HG03097 (cell line): ENCODE results near the gene VCAN.
A peak's percentile ranks its signal among the peaks of the same experiment; 100 is the strongest.

Experiments
- ATAC-seq: cut with Tn5 transposase; IDR thresholded peaks from one replicate; pipeline ENCODE4 v1.9.1; 2021; ENCODE audit not compliant: unreplicated experiment, low FRiP score

Gene VCAN

DNA sequence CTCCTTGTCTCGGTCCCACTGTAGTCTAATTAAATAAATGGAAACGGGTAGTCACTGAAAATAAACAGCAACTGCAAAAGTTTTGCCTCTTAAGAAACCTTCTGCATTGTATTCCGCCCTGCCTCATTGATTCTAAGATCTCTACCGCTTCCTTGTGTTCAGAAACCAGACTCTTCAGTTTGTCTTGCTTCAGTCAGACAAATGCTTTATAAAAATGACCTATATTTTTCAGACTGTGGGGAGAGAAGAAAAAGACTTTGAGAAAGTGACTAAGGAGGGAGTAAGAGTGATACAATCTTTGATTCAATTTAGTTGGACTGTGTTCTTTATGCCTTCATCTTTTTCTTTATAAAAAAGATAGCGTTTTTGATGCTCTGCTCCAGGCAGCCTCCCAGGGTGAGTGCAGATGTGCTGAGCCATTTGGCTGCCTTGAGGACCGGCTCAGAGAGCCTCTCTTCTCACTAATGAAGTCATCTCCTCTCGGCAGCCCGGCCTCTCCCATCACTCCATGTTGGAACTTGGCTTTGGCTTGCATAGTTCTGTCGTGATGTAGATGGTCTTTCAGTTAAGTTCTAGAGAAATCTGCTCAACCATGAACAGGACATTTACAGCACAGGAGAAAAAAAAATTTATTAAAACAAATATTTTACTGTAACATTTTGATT is 4.0 kb upstream of the VCAN start:
- no peak for ATAC-seq

DNA sequence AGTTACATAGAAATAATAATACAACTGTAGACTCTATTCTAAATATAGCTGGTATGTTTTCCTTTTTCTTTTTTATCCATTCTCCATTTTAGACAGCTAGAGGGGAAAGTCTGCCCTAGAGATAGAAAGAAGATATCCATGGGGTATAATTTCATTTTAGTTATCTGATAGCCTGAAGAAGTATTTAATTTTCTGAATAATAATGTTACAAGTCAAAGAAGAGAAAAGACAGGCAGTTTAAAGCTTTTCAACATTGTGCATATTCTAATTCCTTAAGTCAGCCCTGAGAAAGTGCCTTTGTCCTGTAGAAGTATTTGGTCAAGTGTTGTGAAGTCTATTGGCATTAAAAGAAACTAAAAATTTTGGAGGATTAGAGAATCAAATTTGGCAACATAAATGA is 2.5 kb upstream of the VCAN start:
- no peak for ATAC-seq

DNA sequence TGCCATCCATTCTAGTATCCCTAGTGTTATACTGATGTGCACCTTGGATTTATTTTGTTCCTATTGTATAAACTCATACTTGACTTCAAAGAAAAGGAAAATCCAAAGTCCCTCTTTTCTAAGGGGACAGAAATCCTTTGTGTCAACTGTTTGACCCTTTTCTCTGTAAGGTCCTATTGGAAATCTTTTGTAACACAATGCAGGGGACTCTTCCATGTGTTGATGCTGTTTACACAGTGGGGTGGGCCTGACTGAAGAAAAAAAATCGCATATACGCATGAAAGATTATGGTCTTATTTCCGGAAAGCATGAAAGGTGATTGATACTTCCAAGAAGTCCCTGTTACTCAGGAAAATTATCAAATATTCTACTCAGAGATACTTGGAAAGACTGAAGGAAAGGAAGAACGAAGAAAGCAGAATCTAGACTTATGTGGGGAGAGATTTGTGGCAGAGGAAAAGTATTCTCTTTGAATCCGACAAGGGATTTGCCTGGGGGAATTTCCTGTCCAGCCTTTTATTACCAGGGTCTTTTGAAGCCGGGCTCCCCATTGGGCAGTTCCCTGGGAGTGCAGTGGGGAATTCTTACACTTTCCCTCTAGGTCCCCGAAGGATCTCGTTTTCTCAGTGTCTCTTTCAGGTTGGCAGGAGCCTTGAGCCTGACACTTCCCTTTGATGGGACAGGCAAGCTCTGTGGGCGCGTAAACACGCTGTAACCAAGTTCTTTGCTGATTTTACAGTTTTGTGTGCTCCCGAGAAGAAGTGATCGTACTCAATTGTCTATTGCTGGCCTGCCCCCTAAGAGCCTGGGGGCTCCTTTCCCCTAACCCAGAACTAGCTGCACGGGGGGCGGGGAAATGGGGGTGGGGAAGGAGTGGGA is 779 bp upstream of the VCAN start:
- no peak for ATAC-seq

DNA sequence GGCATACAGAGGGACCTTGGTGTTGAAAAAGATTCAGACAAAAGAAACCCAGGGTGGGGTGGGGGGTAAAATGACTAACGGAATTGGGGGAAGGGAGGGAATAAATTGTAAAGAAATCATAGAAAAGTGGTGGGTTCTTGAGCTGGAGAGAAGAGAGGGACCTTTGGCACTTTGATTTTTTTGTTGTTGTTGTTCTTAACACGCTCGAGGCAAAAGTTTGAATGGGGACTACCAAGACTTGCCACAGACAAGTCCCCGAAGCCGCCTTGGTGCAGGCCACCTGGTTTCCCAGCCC is 616 bp downstream of the VCAN start:
- no peak for ATAC-seq

DNA sequence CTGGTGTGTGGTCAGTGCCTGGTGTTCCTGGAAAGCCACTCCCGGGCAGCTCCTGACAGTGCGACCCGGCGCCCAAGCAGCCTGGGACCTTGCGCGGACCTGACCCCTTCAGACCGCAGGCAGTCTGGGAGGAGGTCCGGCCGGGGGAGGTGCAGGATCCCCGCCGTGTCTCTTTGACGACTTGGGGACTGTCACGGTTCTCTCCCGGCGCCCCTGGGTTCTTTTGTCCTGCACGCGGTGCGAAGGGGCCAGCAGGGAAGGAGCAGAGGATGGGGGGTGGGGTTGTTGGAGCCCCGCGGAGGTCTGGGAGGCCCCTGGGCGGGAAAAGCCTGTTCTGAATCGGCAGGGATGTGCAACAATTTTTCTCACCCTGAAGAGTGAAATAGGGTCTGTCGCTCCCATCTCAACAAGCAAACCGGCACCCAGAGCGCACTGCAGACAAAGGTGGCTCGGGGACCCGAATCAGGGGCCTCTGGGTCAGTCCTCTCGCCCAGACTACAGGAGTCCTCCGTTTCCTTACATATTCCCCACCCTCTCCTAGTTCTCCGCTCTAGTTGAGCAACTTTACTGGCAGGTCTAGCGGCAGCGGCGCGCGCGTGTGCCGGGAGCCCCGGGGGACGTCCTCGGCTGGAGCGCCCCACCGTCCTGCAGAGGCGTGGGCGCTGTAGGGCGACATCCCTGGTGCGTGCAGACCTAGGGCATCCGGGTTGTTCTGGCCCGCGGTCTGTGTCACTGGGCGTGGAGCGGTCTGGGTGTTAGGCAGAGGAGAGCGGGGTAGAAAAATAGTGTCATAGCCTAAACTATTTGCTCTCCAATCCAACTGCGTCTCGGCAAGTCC is 1.2 kb downstream of the VCAN start:
- no peak for ATAC-seq

DNA sequence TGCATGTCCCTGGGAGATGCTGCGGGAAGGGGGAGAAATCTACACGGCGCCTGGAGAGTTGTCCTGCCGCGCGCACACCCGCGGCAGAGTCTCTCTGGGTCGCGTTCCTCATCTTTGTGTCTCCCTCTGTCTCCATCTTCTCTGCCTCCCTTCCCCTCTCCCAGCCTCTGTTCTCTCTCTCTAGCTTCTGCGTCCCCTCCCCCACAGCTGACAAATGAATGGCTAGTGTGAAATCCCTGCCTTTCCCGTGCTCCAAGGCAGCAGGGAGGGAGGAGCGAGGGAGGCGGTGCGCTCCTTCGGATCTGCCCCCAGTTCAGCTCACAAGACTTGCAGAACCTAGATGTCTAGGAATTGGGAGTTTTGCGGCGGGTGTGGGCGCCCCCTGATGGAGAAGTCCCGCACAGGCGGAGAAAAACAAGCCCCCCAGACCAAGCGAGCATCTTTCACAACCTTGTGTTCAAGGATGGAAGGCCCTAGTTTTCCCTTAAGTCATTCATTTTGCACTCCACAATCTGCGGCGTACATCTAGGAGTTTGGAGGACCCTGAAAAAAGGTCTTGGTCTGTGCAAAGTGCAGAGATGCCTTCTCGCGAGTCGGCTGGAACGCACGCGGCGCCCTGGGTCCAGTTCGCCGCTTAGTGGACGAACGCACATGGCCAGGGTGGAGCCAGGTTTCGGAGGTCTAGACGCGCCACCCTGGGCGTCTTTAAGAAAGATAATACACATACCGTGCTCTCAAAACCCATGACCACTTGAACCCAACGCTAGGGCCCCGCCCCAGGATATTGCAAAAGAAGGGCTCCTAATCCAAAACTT is 2.0 kb downstream of the VCAN start:
- peak; percentile 64 for ATAC-seq

DNA sequence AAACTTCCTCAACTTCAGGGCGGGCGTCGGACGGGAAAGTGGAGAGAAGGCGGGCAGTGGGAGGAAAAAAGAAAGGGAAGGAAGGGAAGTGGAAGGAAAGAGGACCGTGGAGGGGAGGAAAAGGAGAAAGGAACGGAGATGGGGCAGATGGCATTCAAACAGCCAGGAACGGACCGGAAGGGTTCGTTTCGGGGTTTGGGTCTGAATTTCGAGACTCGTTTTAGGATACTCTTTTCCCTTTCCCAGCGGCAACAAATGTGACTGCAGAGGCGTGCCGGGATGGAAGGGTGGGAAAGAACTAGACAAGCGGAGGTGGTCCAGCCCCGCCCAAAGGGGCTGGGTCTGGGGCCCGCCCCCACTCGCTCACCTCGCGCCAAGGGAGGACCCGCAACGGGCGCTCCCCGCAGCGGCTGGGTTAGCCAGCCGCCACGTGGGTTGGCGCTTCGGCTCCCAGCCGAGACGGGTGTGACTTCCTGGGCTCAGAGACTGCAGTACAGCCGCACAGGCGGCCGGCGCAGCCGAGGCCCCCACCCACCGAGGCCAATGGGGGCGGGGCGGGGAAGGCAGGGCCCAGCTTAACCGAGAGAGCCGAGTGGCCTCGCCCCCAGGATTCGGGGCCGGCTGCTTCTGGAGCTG is 2.7 kb downstream of the VCAN start:
- ATAC-seq: peak; percentile 48

DNA sequence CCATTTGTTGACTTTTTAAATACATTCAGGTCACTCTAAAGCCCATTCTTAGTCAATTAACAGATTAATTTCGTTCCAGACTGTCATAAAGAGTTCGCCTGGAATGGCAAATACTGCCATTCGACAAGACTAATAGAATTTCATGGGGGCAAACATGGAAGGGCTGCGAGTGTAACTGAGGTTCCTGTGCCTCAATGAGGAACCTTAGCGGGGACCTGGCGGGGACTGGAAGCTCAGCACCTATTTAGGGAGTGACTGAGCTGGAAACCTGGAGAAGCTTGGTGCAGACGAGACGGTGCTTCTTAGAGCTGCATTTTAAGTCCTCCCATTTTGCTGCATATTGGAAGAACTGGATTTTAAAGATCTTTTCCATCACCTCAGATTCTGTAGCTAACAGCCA is 3.4 kb downstream of the VCAN start:
- no peak for ATAC-seq

DNA sequence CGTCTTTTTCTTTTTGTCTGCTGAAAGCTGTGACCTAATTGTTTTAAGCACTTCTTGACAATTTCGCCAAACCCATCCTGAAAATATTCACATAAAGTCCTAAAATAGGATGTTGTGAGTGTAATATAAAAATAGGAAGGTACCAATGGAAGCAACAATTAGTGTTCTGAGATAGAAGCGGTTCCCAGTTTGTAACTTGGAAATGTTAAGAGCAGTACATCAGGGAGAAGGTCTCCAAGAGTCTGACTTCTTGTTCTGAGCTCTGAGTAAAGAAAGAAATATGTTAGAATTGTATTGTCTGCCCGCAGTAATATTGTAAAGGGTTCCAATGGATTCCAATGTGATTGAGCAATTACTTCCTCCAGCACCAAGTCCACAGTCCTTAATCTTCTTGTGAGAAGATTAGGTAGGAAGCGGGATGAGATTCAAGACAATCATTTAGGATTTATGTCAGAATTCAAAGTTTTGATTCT is 3.9 kb downstream of the VCAN start:
- no peak for ATAC-seq

DNA sequence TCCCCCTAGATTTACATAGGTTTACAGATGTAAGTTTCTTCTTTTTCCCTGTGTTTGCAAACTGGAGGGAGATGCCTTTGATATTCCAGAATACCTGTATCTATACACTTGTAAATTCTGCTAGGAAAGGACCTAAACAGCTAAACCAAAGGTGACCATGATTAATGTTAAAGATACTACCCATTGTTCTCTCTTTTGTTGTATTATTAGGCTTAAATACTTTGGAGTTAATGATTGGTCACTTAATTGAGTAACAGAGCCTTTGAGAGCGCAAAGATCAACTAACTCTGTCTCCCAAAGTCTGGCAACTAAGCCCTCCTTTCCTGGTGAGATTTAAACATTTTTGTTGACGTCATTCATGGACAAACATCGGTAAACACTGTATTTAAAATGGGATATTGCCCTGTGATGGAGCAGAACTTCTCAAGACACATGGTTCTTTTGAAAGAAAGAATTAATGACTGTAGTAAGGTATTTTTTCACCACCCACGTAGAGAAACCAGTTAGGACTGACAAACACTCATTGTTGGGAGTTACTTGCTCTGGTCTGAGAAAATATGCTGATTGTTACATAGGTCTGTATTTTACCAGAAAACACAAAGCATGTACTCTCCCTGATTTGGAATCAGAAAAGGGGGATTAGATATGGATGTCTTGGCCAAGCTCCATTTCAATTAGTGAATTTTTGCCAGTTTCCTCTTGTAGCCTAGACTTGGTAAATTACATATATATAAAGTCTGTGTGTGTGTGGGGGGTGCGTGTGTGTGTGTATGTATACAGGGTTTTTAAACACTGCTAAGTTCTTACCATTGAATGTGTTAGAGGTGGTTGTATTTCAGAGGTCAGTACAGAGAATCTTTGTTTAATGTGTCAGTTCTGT is 4.6 kb downstream of the VCAN start:
- no peak for ATAC-seq

DNA sequence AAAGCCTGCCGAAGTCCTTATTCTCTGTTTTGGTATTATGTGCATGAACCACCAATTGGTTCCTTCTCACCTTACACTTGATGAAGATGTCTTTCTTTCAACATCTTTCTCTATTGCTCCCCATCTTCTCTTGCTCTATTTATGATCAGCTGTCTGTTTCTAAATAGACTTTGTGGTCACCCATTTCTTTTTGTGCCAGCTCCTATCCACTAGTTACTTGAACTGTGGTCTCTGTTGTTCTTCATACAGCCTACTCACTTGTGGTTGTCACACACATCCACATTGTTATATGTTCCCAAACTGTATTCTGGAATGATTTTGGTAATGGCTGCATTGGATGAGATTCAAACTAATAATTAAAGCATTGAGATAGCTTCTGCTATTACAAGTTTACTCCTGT is 11.4 kb downstream of the VCAN start:
- no peak for ATAC-seq

DNA sequence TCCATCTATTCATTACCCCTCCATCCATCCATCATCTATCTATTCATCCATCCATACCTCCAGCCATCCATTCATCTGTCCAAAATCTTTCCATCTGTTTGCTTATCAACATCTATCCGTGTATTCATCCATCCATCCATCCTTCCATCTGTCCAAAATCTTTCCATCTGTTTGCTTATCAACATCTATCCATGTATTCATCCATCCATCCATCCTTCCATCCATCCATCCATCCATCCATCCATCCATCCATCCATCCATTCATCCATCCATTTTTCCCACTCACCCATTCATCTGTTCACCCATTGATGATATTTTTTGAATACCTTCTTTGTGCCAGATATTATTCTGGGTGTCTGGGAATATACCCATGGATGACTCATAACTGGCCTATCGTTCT is 12.8 kb downstream of the VCAN start:
- ATAC-seq: no peak

DNA sequence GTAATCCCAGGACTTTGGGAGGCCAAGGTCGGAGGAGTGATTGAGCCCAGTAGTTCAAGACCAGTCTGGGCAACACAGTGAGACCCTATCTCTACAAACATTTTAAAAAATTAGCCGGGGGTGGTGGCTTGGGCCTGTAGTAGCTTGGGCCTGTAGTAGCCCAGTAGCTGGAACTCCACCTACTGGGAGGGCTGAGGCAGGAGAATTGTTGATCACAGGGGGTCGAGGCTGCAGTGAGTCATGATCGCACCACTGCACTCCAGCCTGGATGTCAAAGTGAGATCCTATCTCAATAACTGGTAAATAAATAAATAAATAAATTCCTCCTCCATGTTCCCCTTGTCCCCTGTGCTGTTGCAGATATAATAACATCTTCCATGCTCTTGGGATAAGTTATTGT is 14.3 kb downstream of the VCAN start:
- no peak for ATAC-seq

DNA sequence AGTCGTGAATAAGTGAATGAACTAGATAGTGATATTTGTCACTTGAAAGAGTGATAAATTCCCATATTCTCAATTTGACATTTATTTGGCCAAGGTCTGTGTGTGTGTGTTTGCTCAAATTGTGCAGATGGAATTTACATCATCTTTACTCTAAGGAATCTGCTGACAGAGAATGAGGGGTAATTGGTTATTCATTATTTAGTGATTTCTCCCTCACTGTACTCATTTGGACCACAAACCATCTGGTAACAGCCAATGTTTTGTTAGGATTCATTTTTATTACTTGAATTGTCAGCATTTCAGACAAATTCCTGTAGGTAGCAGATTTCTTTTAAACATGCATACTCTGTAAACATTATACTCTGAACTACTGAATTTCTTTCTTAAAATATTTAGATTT is 15.6 kb downstream of the VCAN start:
- ATAC-seq: no peak

DNA sequence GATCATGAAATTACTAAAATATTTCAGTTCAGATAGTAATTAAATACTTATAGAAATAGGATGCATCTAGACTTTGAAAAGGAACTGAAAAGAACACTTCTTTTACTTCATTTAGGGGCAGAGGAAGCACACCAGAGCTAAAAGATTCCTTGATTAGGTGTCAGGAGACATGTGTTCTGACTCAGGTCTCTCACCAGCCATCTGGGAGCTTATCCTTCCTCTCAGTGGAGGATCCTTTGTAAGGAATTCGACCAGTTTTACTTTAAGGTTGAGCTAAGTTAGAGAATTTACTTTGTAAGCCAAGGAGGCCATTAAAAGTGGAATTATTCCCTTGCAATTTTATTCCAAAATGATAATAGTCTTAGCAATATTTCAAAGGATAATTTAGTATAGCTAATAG is 16.7 kb downstream of the VCAN start:
- no peak for ATAC-seq

DNA sequence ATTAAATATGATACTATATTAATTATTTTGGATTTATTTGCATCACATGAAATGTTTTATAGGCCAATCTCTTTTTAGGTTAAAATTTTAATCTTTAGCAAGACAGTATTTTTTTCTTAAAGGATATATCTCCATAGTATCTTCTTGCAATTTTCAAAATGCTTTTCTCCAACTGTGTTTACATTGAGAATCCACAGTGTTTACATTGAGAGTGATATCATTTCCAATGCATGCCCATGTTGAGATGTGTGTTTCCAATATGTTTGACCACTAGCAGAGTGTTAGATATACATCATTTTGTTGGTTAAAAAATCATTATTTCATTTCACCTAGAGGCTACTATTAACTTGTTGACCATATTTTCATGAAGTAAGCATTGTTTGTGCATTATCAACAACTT is 17.3 kb downstream of the VCAN start:
- no peak for ATAC-seq

DNA sequence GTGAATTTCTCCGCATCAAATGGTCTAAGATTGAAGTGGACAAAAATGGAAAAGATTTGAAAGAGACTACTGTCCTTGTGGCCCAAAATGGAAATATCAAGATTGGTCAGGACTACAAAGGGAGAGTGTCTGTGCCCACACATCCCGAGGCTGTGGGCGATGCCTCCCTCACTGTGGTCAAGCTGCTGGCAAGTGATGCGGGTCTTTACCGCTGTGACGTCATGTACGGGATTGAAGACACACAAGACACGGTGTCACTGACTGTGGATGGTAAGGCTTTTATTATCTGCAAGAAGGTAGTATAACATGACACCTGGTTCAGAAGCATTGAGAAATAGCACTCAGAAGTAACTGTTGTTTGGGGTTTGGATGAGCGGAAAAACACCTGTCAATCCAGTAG is 18.7 kb downstream of the VCAN start:
- ATAC-seq: no peak

DNA sequence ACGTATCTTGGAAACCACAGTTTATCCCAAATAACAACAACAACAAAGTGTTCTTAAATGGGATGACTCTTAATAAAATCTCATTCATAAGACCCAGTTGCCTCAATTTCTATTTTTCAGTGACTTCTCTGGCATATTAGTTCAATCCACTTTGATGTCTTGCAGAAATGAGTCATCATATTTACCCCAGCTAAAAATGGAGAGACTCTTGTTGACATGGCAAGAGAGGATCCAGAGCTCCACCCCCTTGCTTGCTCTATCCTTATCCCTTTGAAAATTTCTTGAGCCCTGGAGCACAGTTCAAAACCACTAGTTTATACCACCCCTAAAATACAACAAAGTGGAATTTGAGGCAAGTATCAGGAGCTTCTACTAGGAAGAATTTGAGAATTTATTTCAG is 20.8 kb downstream of the VCAN start:
- no peak for ATAC-seq

DNA sequence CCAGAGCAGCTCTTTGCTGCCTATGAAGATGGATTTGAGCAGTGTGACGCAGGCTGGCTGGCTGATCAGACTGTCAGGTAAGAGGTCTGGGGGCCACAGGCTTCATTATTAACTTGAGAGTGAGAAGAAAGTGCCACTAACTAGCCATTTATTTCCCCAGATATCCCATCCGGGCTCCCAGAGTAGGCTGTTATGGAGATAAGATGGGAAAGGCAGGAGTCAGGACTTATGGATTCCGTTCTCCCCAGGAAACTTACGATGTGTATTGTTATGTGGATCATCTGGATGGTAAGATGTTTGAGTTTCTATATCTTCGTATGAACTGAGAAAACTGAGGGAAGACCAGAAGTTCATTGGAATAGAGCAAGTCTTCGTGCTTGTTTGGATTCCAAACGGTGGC is 22.1 kb downstream of the VCAN start:
- no peak for ATAC-seq
